HL-60 (cell line): Measurements from ENCODE around the gene SLC38A8.

Source experiments
- DNase-seq, 2 experiments: peaks; one replicate each; pipeline ENCODE4 v3.0.0-alpha.2; 2010 to 2020; ENCODE audit warnings: low read depth in 1 of 2, low spot score in 1 of 2
- H3K27ac ChIP-seq: fragments of 250-450 bp; sonication (Bioruptor Pico); replicated peaks from 2 replicates; pipeline ENCODE4 v1.5.1; 2020; ENCODE audit warnings: mild to moderate bottlenecking, moderate library complexity
- H3K27me3 ChIP-seq: fragments of 250-450 bp; sonication (Bioruptor Pico); 2 replicates; pipeline ENCODE4 v1.5.1; 2021; ENCODE audit warnings: mild to moderate bottlenecking, moderate library complexity; ENCODE audit not compliant: insufficient read depth, poor library complexity, severe bottlenecking
- H3K4me3 ChIP-seq: replicated peaks from 2 replicates; pipeline ENCODE4 v1.5.1; 2011; ENCODE audit warnings: mild to moderate bottlenecking, control low read depth, low read length; ENCODE audit not compliant: insufficient read depth
- GABPA ChIP-seq: IDR thresholded peaks from 2 replicates; pipeline ENCODE4 v1.6.1; 2012; ENCODE audit warnings: low read depth
- POLR2AphosphoS5 ChIP-seq: IDR thresholded peaks from 2 replicates; pipeline ENCODE4 v1.6.1; 2012; ENCODE audit warnings: low read depth
- SPI1 ChIP-seq: IDR thresholded peaks from 2 replicates; pipeline ENCODE4 v1.6.1; 2012; ENCODE audit warnings: low read depth, mild to moderate bottlenecking, borderline replicate concordance
- TF ChIP-seq, protein P1 (sequence below): IDR thresholded peaks from 2 replicates; pipeline ENCODE4 v1.6.1; 2012; ENCODE audit warnings: low read depth; ENCODE audit not compliant: insufficient replicate concordance
- TF ChIP-seq, protein P2 (sequence below): IDR thresholded peaks from one replicate; pipeline ENCODE4 v1.5.1; 2011; ENCODE audit warnings: low read length, control low read depth, inconsistent platforms; ENCODE audit not compliant: insufficient read depth

The SLC38A8 gene

GRCh38 chr16:84080813-84081212 is 38.2 kb upstream of the SLC38A8 start:
- TF ChIP-seq GABPA (no peak), POLR2AphosphoS5 (no peak), SPI1 (no peak)
- TF ChIP-seq, protein P1, sequence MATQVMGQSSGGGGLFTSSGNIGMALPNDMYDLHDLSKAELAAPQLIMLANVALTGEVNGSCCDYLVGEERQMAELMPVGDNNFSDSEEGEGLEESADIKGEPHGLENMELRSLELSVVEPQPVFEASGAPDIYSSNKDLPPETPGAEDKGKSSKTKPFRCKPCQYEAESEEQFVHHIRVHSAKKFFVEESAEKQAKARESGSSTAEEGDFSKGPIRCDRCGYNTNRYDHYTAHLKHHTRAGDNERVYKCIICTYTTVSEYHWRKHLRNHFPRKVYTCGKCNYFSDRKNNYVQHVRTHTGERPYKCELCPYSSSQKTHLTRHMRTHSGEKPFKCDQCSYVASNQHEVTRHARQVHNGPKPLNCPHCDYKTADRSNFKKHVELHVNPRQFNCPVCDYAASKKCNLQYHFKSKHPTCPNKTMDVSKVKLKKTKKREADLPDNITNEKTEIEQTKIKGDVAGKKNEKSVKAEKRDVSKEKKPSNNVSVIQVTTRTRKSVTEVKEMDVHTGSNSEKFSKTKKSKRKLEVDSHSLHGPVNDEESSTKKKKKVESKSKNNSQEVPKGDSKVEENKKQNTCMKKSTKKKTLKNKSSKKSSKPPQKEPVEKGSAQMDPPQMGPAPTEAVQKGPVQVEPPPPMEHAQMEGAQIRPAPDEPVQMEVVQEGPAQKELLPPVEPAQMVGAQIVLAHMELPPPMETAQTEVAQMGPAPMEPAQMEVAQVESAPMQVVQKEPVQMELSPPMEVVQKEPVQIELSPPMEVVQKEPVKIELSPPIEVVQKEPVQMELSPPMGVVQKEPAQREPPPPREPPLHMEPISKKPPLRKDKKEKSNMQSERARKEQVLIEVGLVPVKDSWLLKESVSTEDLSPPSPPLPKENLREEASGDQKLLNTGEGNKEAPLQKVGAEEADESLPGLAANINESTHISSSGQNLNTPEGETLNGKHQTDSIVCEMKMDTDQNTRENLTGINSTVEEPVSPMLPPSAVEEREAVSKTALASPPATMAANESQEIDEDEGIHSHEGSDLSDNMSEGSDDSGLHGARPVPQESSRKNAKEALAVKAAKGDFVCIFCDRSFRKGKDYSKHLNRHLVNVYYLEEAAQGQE = no peak
- TF ChIP-seq, protein P2, sequence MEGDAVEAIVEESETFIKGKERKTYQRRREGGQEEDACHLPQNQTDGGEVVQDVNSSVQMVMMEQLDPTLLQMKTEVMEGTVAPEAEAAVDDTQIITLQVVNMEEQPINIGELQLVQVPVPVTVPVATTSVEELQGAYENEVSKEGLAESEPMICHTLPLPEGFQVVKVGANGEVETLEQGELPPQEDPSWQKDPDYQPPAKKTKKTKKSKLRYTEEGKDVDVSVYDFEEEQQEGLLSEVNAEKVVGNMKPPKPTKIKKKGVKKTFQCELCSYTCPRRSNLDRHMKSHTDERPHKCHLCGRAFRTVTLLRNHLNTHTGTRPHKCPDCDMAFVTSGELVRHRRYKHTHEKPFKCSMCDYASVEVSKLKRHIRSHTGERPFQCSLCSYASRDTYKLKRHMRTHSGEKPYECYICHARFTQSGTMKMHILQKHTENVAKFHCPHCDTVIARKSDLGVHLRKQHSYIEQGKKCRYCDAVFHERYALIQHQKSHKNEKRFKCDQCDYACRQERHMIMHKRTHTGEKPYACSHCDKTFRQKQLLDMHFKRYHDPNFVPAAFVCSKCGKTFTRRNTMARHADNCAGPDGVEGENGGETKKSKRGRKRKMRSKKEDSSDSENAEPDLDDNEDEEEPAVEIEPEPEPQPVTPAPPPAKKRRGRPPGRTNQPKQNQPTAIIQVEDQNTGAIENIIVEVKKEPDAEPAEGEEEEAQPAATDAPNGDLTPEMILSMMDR = no peak
- H3K4me3 ChIP-seq = no peak overlapping the region
- H3K27me3 ChIP-seq = no peaks in the 10 kb centered on the region
- no peak overlapping the region for H3K27ac ChIP-seq
- DNase-seq = no peak

GRCh38 chr16:84080378-84080777 is 37.8 kb upstream of the SLC38A8 start:
- TF ChIP-seq, protein P1 = no peak
- no peak for TF ChIP-seq POLR2AphosphoS5
- TF ChIP-seq, protein P2 = no peak
- no peak for TF ChIP-seq GABPA
- no peak for TF ChIP-seq SPI1
- Histone ChIP-seq H3K4me3 (no peak overlapping the region), H3K27ac (no peak overlapping the region), H3K27me3 (no peaks in the 10 kb centered on the region)
- no peak for DNase-seq

GRCh38 chr16:84079664-84080063 is 37.1 kb upstream of the SLC38A8 start:
- TF ChIP-seq, protein P1 = no peak
- TF ChIP-seq, protein P2 = no peak
- TF ChIP-seq GABPA (no peak), SPI1 (no peak), POLR2AphosphoS5 (no peak)
- Histone ChIP-seq H3K27me3 (no peaks in the 10 kb centered on the region), H3K4me3 (no peak overlapping the region), H3K27ac (no peak overlapping the region)
- DNase-seq = no peak
